H1 (cell line): ENCODE results near the gene MATK. TPM values are rescaled to one million over a fixed set of nuclear protein-coding genes. Genes with fewer than 3 reads are reported as not detected.

ENCODE experiments used
- BACH1 ChIP-seq: IDR thresholded peaks from 2 replicates; pipeline ENCODE4 v1.6.1; 2012; ENCODE audit warnings: low read length, improper control_type of control experiment
- CBX8 ChIP-seq: fragments of 300-800, 300-1000 bp; sonication (generic); IDR thresholded peaks from 2 replicates; pipeline ENCODE4 v1.7.1; 2016; ENCODE audit warnings: low read depth, low read length, borderline replicate concordance
- CHD2 ChIP-seq: IDR thresholded peaks from 2 replicates; pipeline ENCODE4 v1.6.1; 2012; ENCODE audit warnings: low read length, improper control_type of control experiment
- GABPA ChIP-seq: IDR thresholded peaks from 2 replicates; pipeline ENCODE4 v1.6.1; 2011; ENCODE audit warnings: mild to moderate bottlenecking, low read length, moderate library complexity, borderline replicate concordance; ENCODE audit not compliant: insufficient read depth
- KDM1A ChIP-seq: fragments of 200-600, 300-600 bp; sonication (generic); IDR thresholded peaks from 2 replicates; pipeline ENCODE4 v1.7.1; 2016; ENCODE audit warnings: mild to moderate bottlenecking, low read length, borderline replicate concordance
- KDM4A ChIP-seq: IDR thresholded peaks from one replicate; pipeline ENCODE4 v1.7.1; 2012; ENCODE audit warnings: low read depth, mild to moderate bottlenecking, moderate library complexity, low read length, inconsistent platforms; ENCODE audit not compliant: severe bottlenecking
- KDM5A ChIP-seq: fragments of 200-600 bp; IDR thresholded peaks from 2 replicates; pipeline ENCODE4 v1.7.1; 2012; ENCODE audit warnings: mild to moderate bottlenecking, low read length, inconsistent platforms, mixed read lengths
- MAFK ChIP-seq: IDR thresholded peaks from 2 replicates; pipeline ENCODE4 v1.6.1; 2012; ENCODE audit warnings: low read depth, mild to moderate bottlenecking, improper control_type of control experiment, low read length
- NANOG ChIP-seq: IDR thresholded peaks from 2 replicates; pipeline ENCODE4 v1.6.1; 2011; ENCODE audit warnings: low read length, low read depth, mild to moderate bottlenecking, inconsistent platforms; ENCODE audit not compliant: insufficient read depth, poor library complexity, severe bottlenecking
- NRF1 ChIP-seq: IDR thresholded peaks from 2 replicates; pipeline ENCODE4 v1.6.1; 2011; ENCODE audit warnings: mild to moderate bottlenecking, low read depth, low read length, improper control_type of control experiment
- PHF8 ChIP-seq: fragments of 200-600 bp; sonication (generic); conservative IDR thresholded peaks from 2 replicates; pipeline ENCODE4 v1.7.1; 2012; ENCODE audit warnings: low read depth, mild to moderate bottlenecking, inconsistent platforms, low read length, moderate library complexity
- RBBP5 ChIP-seq: IDR thresholded peaks from 2 replicates; pipeline ENCODE4 v1.7.1; 2012; ENCODE audit warnings: low read depth, mild to moderate bottlenecking, inconsistent platforms, low read length, moderate library complexity, borderline replicate concordance
- RFX5 ChIP-seq: IDR thresholded peaks from 2 replicates; pipeline ENCODE4 v1.6.1; 2011; ENCODE audit warnings: low read depth, low read length, improper control_type of control experiment, borderline replicate concordance
- RXRA ChIP-seq: IDR thresholded peaks from 2 replicates; pipeline ENCODE4 v1.6.1; 2011; ENCODE audit warnings: low read depth, mild to moderate bottlenecking, low read length, moderate library complexity; ENCODE audit not compliant: insufficient read depth
- SAP30 ChIP-seq: fragments of 300-600 bp; sonication (generic); IDR thresholded peaks from 2 replicates; pipeline ENCODE4 v1.7.1; 2012; ENCODE audit warnings: low read length, moderate library complexity, mild to moderate bottlenecking, inconsistent platforms; ENCODE audit not compliant: insufficient read depth, insufficient replicate concordance
- SP1 ChIP-seq: IDR thresholded peaks from 2 replicates; pipeline ENCODE4 v1.6.1; 2011; ENCODE audit warnings: low read depth, low read length
- TEAD4 ChIP-seq: IDR thresholded peaks from 2 replicates; pipeline ENCODE4 v1.6.1; 2012; ENCODE audit warnings: low read depth, low read length, inconsistent platforms, mixed read lengths
- YY1 ChIP-seq: IDR thresholded peaks from 2 replicates; pipeline ENCODE4 v1.6.1; 2011; ENCODE audit warnings: low read depth, mild to moderate bottlenecking, low read length
- ZNF274 ChIP-seq: IDR thresholded peaks from 2 replicates; pipeline ENCODE4 v1.7.0; 2012; ENCODE audit warnings: low read length, borderline replicate concordance; ENCODE audit errors: extremely low read depth
- polyA plus RNA-seq, 7 experiments: library from polyadenylated mRNA; depleted of rRNA in 3 of 7; stranded (reverse) in 5 of 7; unstranded in 2 of 7; fragments of >200 nt in 5 of 7; fragments of 200-250 nt in 2 of 7; gene quantifications; 1 replicate in 5 of 7; 2 replicates in 1 of 7; 4 replicates in 1 of 7; pipeline versions ENCODE4 v1.2.1 to v1.2.3, GENCODE V29; 2011 to 2013; ENCODE audit warnings: missing spikeins in 2 of 7, mixed read lengths in 2 of 7
- total RNA-seq: library from RNA; stranded (reverse); fragmentation: NEBNext Ultra II Directional; extraction: Animal tissue kit (Norgen Biotek cat#: 25700); gene quantifications from 2 replicates; pipeline ENCODE4 v1.2.1, GENCODE V29; 2021
- TF ChIP-seq, protein P1 (sequence below): IDR thresholded peaks from 2 replicates; pipeline ENCODE4 v1.6.1; 2011; ENCODE audit warnings: low read length, improper control_type of control experiment

The MATK gene
- total and polyA plus RNA-seq, 2 of the 8 experiments (the other 6 are each of a cell fraction or from before 2014, with no cell fraction given) = 20.5 to 21.4 TPM

GRCh38 chr19:3821857-3822364 lies 35.7 kb upstream of the MATK start (continued):
- TF ChIP-seq RXRA (no peak), RBBP5 (no peak), KDM4A (no peak), BACH1 (peak; percentile 63; the same call in 1 of the 2 replicates), KDM1A (0 out of 2 replicates have a peak, but pooled peaks have one; percentile 10), NANOG (no peak), SAP30 (no peak), YY1 (no peak), MAFK (no peak), CBX8 (no peak), CHD2 (no peak), KDM5A (no peak), GABPA (peak; percentile 69; the same call in 1 of the 2 replicates), ZNF274 (no peak), SP1 (no peak), TEAD4 (no peak), PHF8 (no peak), RFX5 (no peak), NRF1 (no peak)
- TF ChIP-seq, protein P1, sequence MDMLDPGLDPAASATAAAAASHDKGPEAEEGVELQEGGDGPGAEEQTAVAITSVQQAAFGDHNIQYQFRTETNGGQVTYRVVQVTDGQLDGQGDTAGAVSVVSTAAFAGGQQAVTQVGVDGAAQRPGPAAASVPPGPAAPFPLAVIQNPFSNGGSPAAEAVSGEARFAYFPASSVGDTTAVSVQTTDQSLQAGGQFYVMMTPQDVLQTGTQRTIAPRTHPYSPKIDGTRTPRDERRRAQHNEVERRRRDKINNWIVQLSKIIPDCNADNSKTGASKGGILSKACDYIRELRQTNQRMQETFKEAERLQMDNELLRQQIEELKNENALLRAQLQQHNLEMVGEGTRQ = peak; percentile 51; the same call in 1 of the 2 replicates
